Measurements from ENCODE around the gene ZNF839.

The ZNF839 gene

GRCh38 chr14:102389246-102389645, 69.7 kb downstream of the ZNF839 start:
- TF ChIP-seq CTCF (IDR thresholded peaks at IDR 0.05; ENCODE audit: low read depth, low read length) = no peak
- no peak for DNase-seq (ENCODE audit: low read depth in 2 of 2)
- no peak overlapping the region for H3K4me3 ChIP-seq (replicated peaks in 1 of 2; ENCODE audit: low read depth in 2 of 2, low read length in 2 of 2)

- no peak for TF ChIP-seq CTCF (IDR thresholded peaks at IDR 0.05; ENCODE audit: low read depth, low read length)
- no peak overlapping the region for H3K4me3 ChIP-seq (replicated peaks in 1 of 2; ENCODE audit: low read depth in 2 of 2, low read length in 2 of 2)
- DNase-seq (ENCODE audit: low read depth in 2 of 2) = peak; percentile 18 to 41
These were observed 70.7 kb downstream of the ZNF839 start for GRCh38 chr14:102390064-102390855.
